Neuronal stem cell (in vitro differentiated cells): ENCODE data around the gene SNCA.

Experiments
- DNase-seq: peaks from one replicate; pipeline ENCODE4 v3.0.0-alpha.2; 2013; ENCODE audit warnings: low spot score
- H2AFZ ChIP-seq: one replicate; pipeline ENCODE4 v1.6.1; 2013; ENCODE audit warnings: mild to moderate bottlenecking, low read length, inconsistent platforms
- H2AK5ac ChIP-seq: 2 replicates; pipeline ENCODE4 v1.6.1; 2013; ENCODE audit warnings: low read depth, mild to moderate bottlenecking, inconsistent platforms, low read length, moderate library complexity, mixed read lengths
- H2BK120ac ChIP-seq: 2 replicates; pipeline ENCODE4 v1.6.1; 2013; ENCODE audit warnings: low read depth, mild to moderate bottlenecking, inconsistent platforms, low read length, moderate library complexity, mixed read lengths
- H2BK12ac ChIP-seq: one replicate; pipeline ENCODE4 v1.6.1; 2013; ENCODE audit warnings: low read length, inconsistent platforms
- H2BK15ac ChIP-seq: 2 replicates; pipeline ENCODE4 v1.6.1; 2013; ENCODE audit warnings: mild to moderate bottlenecking, low read length, inconsistent platforms, mixed read lengths
- H2BK5ac ChIP-seq: one replicate; pipeline ENCODE4 v1.6.1; 2013; ENCODE audit warnings: inconsistent platforms, mild to moderate bottlenecking, low read length, moderate library complexity
- H3K14ac ChIP-seq: one replicate; pipeline ENCODE4 v1.6.1; 2013; ENCODE audit warnings: low read length, inconsistent platforms
- H3K18ac ChIP-seq: 2 replicates; pipeline ENCODE4 v1.6.1; 2013; ENCODE audit warnings: low read length, inconsistent platforms
- H3K23ac ChIP-seq: 2 replicates; pipeline ENCODE4 v1.6.1; 2013; ENCODE audit warnings: low read depth, mild to moderate bottlenecking, mixed read lengths, low read length, inconsistent platforms; ENCODE audit not compliant: poor library complexity
- H3K27ac ChIP-seq: replicated peaks from 3 replicates; pipeline ENCODE4 v1.5.1; 2013; ENCODE audit warnings: low read length, inconsistent platforms
- H3K27me3 ChIP-seq, 3 experiments: 2 replicates each; pipeline ENCODE4 v1.6.1; 2013; ENCODE audit warnings: low read length in 3 of 3, mild to moderate bottlenecking in 2 of 3, inconsistent platforms in 1 of 3, low read depth in 1 of 3, mixed read lengths in 1 of 3, moderate library complexity in 1 of 3; ENCODE audit not compliant: control insufficient read depth in 3 of 3, insufficient read depth in 3 of 3
- H3K36me3 ChIP-seq, 2 donors: replicated peaks in 1 of 2; 2 replicates each; pipeline ENCODE4 v1.6.1; 2013; ENCODE audit warnings: low read length in 2 of 2; ENCODE audit not compliant: control insufficient read depth in 2 of 2, insufficient read depth in 2 of 2
- H3K4ac ChIP-seq: 2 replicates; pipeline ENCODE4 v1.6.1; 2013; ENCODE audit warnings: inconsistent platforms, mild to moderate bottlenecking, low read length, moderate library complexity
- H3K4me1 ChIP-seq, 2 donors: 1 replicate in 1 of 2; 2 replicates in 1 of 2; pipeline ENCODE4 v1.6.1; 2013; ENCODE audit warnings: low read length in 2 of 2, low read depth in 1 of 2; ENCODE audit not compliant: control insufficient read depth in 2 of 2, insufficient read depth in 1 of 2
- H3K4me2 ChIP-seq: one replicate; pipeline ENCODE4 v1.6.1; 2013; ENCODE audit warnings: mild to moderate bottlenecking, low read length, inconsistent platforms; ENCODE audit not compliant: insufficient read depth, poor library complexity, severe bottlenecking
- H3K4me3 ChIP-seq, 2 donors: 2 replicates each; pipeline ENCODE4 v1.5.1; 2013; ENCODE audit warnings: low read length in 2 of 2, mild to moderate bottlenecking in 2 of 2, inconsistent platforms in 1 of 2, moderate library complexity in 1 of 2
- H3K79me1 ChIP-seq: one replicate; pipeline ENCODE4 v1.6.1; 2013; ENCODE audit warnings: low read depth, mild to moderate bottlenecking, inconsistent platforms, low read length, moderate library complexity
- H3K9ac ChIP-seq: one replicate; pipeline ENCODE4 v1.6.1; 2013; ENCODE audit warnings: mild to moderate bottlenecking, low read depth, low read length, inconsistent platforms; ENCODE audit not compliant: poor library complexity
- H3K9me3 ChIP-seq, 2 donors: replicated peaks in 1 of 2; 2 replicates each; pipeline versions ENCODE3 to v1.6.1; 2013; ENCODE audit warnings: low read length in 2 of 2, mild to moderate bottlenecking in 2 of 2, inconsistent platforms in 1 of 2, low read depth in 1 of 2, mixed read lengths in 1 of 2, moderate library complexity in 1 of 2; ENCODE audit not compliant: control insufficient read depth in 2 of 2, insufficient read depth in 1 of 2
- H4K8ac ChIP-seq: one replicate; pipeline ENCODE4 v1.6.1; 2013; ENCODE audit warnings: low read depth, mild to moderate bottlenecking, inconsistent platforms, low read length, moderate library complexity
- H4K91ac ChIP-seq: one replicate; pipeline ENCODE4 v1.6.1; 2013; ENCODE audit warnings: low read length, low read depth, mild to moderate bottlenecking, inconsistent platforms; ENCODE audit not compliant: poor library complexity
- WGBS, 2 donors: extraction: QIAGEN DNeasy Blood & Tissue Kit; methylation state at CpG; one replicate each; pipeline ENCODE4 v1.1.7; 2013; ENCODE audit warnings: missing lambda C conversion rate in 2 of 2, mixed read lengths in 1 of 2; ENCODE audit not compliant: insufficient read length in 2 of 2, insufficient replicate concordance in 1 of 2; ENCODE audit errors: extremely low coverage in 2 of 2; 5-methylcytosine and 5-hydroxymethylcytosine counted together

SNCA gene

DNA sequence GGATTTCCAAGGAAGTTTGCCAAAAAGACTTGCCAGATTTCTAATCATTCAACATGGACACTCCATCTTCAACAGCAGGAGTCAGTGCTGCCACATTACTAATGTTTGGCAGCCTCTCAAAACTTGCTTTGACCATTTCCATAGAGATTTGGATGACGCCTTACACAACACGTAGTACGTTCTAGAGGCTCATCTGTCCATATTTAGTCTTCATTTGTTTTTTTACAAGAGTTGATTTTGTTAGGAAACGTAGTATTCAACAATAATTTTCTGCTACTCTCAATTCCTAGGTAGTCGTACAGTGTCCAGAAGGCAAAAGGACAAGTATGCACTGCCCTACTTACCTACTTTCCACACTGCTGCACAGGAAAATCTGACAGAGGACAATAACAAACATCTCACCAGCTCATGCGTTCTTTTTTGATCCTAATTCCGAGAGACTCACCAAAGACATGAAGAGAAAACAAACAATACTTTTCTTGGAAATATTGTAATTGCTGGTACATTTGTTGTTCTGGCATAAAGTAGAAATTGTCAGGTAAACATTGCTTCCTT lies 117.3 kb downstream of the SNCA start:
- H3K4ac ChIP-seq = no peak overlapping the region
- peaks cover 0 to 2% of the 10 kb centered on the region in 2 donors for H3K4me1 ChIP-seq
- H2BK15ac ChIP-seq = no peak overlapping the region
- H3K18ac ChIP-seq = no peak overlapping the region
- H2AFZ ChIP-seq = no peak overlapping the region
- H3K27ac ChIP-seq = no peak overlapping the region
- H2AK5ac ChIP-seq = no peak overlapping the region
- no peaks in the 10 kb centered on the region for H3K27me3 ChIP-seq
- H3K23ac ChIP-seq = no peak overlapping the region
- no peak overlapping the region for H4K8ac ChIP-seq
- no peaks in the 10 kb centered on the region for H3K79me1 ChIP-seq
- DNase-seq = no peak
- peaks cover 0 to 3% of the 10 kb centered on the region in 2 donors for H3K9me3 ChIP-seq
- no peak overlapping the region for H3K4me2 ChIP-seq
- H2BK120ac ChIP-seq = no peak overlapping the region
- WGBS, 2 donors = no CpG with 5 or more reads among the region's 7 CpGs
- no peak overlapping the region for H4K91ac ChIP-seq
- H3K4me3 ChIP-seq = no peak overlapping the region
- H2BK5ac ChIP-seq = no peak overlapping the region
- H3K9ac ChIP-seq = no peak overlapping the region
- H3K36me3 ChIP-seq = no peaks in the 10 kb centered on the region
- no peak overlapping the region for H3K14ac ChIP-seq
- no peak overlapping the region for H2BK12ac ChIP-seq

GRCh38 chr4:89716893-89717292 lies 120.1 kb downstream of the SNCA start:
- no peak overlapping the region for H3K18ac ChIP-seq
- H2BK15ac ChIP-seq = no peak overlapping the region
- no peak for DNase-seq
- no peaks in the 10 kb centered on the region for H3K4me1 ChIP-seq
- H3K27me3 ChIP-seq = no peaks in the 10 kb centered on the region
- WGBS, 2 donors = no CpG with 5 or more reads among the region's 6 CpGs
- H3K4me2 ChIP-seq = no peak overlapping the region
- no peak overlapping the region for H4K8ac ChIP-seq
- H3K36me3 ChIP-seq = no peaks in the 10 kb centered on the region
- no peak overlapping the region for H3K27ac ChIP-seq
- H3K9me3 ChIP-seq = peaks cover 0 to 3% of the 10 kb centered on the region in 2 donors
- no peak overlapping the region for H3K14ac ChIP-seq
- H2BK5ac ChIP-seq = no peak overlapping the region
- no peaks in the 10 kb centered on the region for H3K79me1 ChIP-seq
- H2AK5ac ChIP-seq = no peak overlapping the region
- H2BK12ac ChIP-seq = no peak overlapping the region
- H2AFZ ChIP-seq = no peak overlapping the region
- H3K4ac ChIP-seq = no peak overlapping the region
- no peak overlapping the region for H3K9ac ChIP-seq
- no peak overlapping the region for H4K91ac ChIP-seq
- H3K23ac ChIP-seq = no peak overlapping the region
- H2BK120ac ChIP-seq = no peak overlapping the region
- no peak overlapping the region for H3K4me3 ChIP-seq

DNA sequence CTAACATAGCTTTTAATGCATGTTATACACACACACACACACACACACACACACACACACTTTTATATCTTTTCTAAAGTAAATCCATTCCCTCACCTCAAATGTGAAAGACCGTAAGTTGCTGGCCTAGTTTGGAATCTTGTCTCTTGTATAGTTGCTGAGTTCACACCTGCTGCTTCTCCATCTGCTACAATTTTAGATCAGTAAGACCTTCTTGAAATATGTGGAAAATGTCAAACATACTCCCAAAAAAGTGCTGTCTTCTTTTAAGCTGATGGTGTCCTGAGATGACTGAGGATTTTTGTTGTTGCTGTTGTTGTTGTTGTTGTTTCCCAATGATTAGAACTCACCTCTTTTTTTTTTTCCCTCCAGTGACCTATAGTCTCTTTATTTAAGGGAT lies 121.3 kb downstream of the SNCA start:
- no peak overlapping the region for H2BK12ac ChIP-seq

DNA sequence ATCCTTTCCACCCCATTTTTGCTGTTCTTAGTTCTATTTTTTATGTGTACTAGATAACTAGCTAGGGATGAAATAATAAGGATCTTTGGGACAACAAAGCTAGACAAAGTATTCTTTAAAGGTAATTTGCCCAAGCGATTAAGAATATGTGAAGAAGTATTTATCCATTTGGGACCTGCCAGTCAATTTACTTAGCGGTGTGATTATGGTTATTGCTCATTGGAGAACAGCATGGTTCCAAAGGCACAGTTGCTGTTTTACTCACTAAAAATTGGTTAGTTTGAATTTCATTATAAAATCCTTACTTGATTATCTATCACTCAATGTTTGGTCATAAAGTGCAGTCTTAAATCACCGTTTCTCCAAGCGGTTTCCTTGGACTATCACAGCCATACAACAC lies 124.1 kb downstream of the SNCA start:
- Histone ChIP-seq H2BK5ac (no peak overlapping the region), H3K14ac (no peak overlapping the region), H3K4ac (no peak overlapping the region), H2BK15ac (no peak overlapping the region), H3K36me3 (no peaks in the 10 kb centered on the region), H3K4me3 (no peak overlapping the region), H2BK120ac (no peak overlapping the region), H3K4me1 (peaks cover 2 to 4% of the 10 kb centered on the region in 2 donors), H3K27me3 (no peaks in the 10 kb centered on the region), H2AK5ac (no peak overlapping the region), H3K79me1 (no peaks in the 10 kb centered on the region), H3K9me3 (no peaks in the 10 kb centered on the region), H3K27ac (no peak overlapping the region), H3K23ac (no peak overlapping the region), H2BK12ac (no peak overlapping the region), H4K8ac (no peak overlapping the region), H2AFZ (no peak overlapping the region), H3K4me2 (no peak overlapping the region), H4K91ac (no peak overlapping the region), H3K18ac (no peak overlapping the region), H3K9ac (no peak overlapping the region)
- WGBS, 2 donors = no CpG with 5 or more reads among the region's 4 CpGs
- no peak for DNase-seq

More for the DNA sequence above, 121.3 kb downstream of the SNCA start:
- no peak overlapping the region for H2AK5ac ChIP-seq
- no peak overlapping the region for H2BK120ac ChIP-seq
- H2BK15ac ChIP-seq = no peak overlapping the region
- H3K27me3 ChIP-seq = no peaks in the 10 kb centered on the region
- no peaks in the 10 kb centered on the region for H3K4me1 ChIP-seq
- H3K79me1 ChIP-seq = no peaks in the 10 kb centered on the region
- H2AFZ ChIP-seq = no peak overlapping the region
- H3K4ac ChIP-seq = no peak overlapping the region
- H3K9ac ChIP-seq = no peak overlapping the region
- no peak overlapping the region for H3K27ac ChIP-seq
- DNase-seq = no peak
- H2BK5ac ChIP-seq = no peak overlapping the region
- H3K14ac ChIP-seq = no peak overlapping the region
- no peak overlapping the region for H4K8ac ChIP-seq
- no peaks in the 10 kb centered on the region for H3K36me3 ChIP-seq
- no peak overlapping the region for H3K18ac ChIP-seq
- peaks cover 0 to 3% of the 10 kb centered on the region in 2 donors for H3K9me3 ChIP-seq
- H3K23ac ChIP-seq = no peak overlapping the region
- no CpG with 5 or more reads among the region's 1 CpG for WGBS, 2 donors
- H3K4me2 ChIP-seq = no peak overlapping the region
- no peak overlapping the region for H3K4me3 ChIP-seq
- no peak overlapping the region for H4K91ac ChIP-seq
